Esophagus muscularis mucosa (tissue), 4 donors: ENCODE results near the gene SERINC5. TPM values are rescaled to one million over a fixed set of nuclear protein-coding genes. Genes with fewer than 3 reads are reported as not detected.

Experiments used
- DNase-seq: peaks from one replicate; pipeline ENCODE4 v3.0.0-alpha.2; 2017; ENCODE audit errors: extremely low spot score
- H3K27ac ChIP-seq, 4 donors: fragments of 200-600 bp; sonication (generic); replicated peaks in 1 of 4; 1 replicate in 3 of 4; 2 replicates in 1 of 4; pipeline ENCODE4 v1.5.1; 2016 to 2019; ENCODE audit warnings: mild to moderate bottlenecking in 1 of 4
- H3K27me3 ChIP-seq, 4 donors: fragments of 200-600 bp; sonication (generic); one replicate each; pipeline versions ENCODE4 v1.5.1 to v1.6.0; 2016 to 2019
- H3K36me3 ChIP-seq, 4 donors: fragments of 200-600 bp; sonication (generic); one replicate each; pipeline ENCODE4 v1.5.1; 2016 to 2019
- H3K4me1 ChIP-seq, 4 donors: fragments of 200-600 bp; sonication (generic); one replicate each; pipeline ENCODE4 v1.5.1; 2016 to 2019
- H3K4me3 ChIP-seq, 4 donors: fragments of 200-600 bp; sonication (generic); 1 replicate in 2 of 4; 2 replicates in 2 of 4; pipeline ENCODE4 v1.5.1; 2016 to 2019; ENCODE audit warnings: mild to moderate bottlenecking in 4 of 4, moderate library complexity in 1 of 4
- H3K9me3 ChIP-seq, 4 donors: fragments of 200-600 bp; sonication (generic); 1 replicate in 3 of 4; 2 replicates in 1 of 4; pipeline ENCODE4 v1.5.1; 2016 to 2019
- CTCF ChIP-seq, 3 experiments: fragments of 200-600 bp in 2 of 3; fragments of 450-650 bp in 1 of 3; sonication (generic) in 2 of 3; IDR thresholded peaks; one replicate each; pipeline ENCODE4 v1.5.1; 2017 to 2019; ENCODE audit warnings: antibody characterized with exemption in 3 of 3, mild to moderate bottlenecking in 2 of 3, moderate library complexity in 1 of 3
- EP300 ChIP-seq: sonication (generic); formaldehyde crosslinking; IDR thresholded peaks from one replicate; pipeline ENCODE4 v1.6.1; 2017; ENCODE audit warnings: antibody characterized with exemption
- POLR2A ChIP-seq: fragments of 450-650 bp; IDR thresholded peaks from one replicate; pipeline ENCODE4 v1.6.1; 2017; ENCODE audit warnings: antibody characterized with exemption, moderate library complexity, mild to moderate bottlenecking, low read depth
- POLR2AphosphoS5 ChIP-seq, 2 donors: sonication (generic); formaldehyde crosslinking; IDR thresholded peaks; one replicate each; pipeline ENCODE4 v1.6.1; 2017; ENCODE audit warnings: antibody characterized with exemption in 2 of 2
- WGBS: methylation state at CpG from one replicate; pipeline ENCODE4 v1.1.5; 2018; 5-methylcytosine and 5-hydroxymethylcytosine counted together
- intact Hi-C: fragments of 100-400 bp; cut with DNase I; formaldehyde crosslinking; loops from one replicate; pipeline ENCODE4 v1.15.1; 2023
- total RNA-seq, 4 donors: library from RNA; depleted of rRNA; stranded (reverse); fragments of >200 nt; gene quantifications; one replicate each; pipeline versions ENCODE4 v1.1.0 to v1.2.1, GENCODE V29; 2016

SERINC5 gene
- total RNA-seq, 4 donors from 2014 or later: 5.8 to 9.1 (median 8.3) TPM

DNA sequence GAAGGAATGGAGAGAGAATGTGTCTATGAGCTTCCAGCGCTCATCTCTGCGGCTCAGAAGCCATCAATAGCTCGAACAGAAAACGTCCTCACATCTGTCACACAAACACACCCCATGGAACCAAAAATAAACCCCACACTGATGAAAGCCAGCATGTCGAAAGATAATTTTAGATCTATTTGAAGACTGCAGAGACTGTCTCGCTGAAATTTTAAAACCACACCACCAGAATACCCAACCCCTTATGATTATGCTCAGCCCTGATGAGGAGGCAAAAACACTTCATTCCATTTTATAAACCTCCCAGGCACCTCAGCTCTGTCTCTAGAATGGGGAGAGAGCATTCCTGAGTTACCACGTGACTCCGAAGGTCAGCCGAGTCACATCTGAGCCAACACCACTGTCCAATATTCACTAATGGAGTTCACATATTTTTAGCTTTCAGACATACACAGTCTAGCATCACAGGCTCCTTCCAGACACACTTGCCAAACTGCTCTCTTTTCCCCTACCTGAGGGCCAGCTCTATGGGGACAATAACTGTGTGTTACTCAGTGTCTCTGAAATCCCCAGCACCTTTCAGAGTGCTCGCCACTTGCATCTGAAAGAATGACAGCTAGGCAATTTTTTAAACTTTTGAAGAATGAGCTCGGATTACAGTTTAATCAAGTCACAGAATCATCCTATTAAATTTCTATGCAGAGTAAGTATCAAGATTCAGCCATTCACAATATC lies 63.2 kb downstream of the SERINC5 start:
- Histone ChIP-seq H3K4me3 (peak overlapping the region in 3 of 4 donors; percentile 0 to 24 (median 11)), H3K36me3 (no peaks in the 10 kb centered on the region), H3K9me3 (no peaks in the 10 kb centered on the region), H3K27me3 (no peaks in the 10 kb centered on the region), H3K4me1 (peaks cover 47 to 57% (median 51%) of the 10 kb centered on the region in 4 donors), H3K27ac (peak overlapping the region; percentile 60 to 68 (median 64))
- intact Hi-C loops: loop anchor here (5.0 kb wide), 1 partner anchor 60 kb away; no protein-coding TSS in a partner anchor
- TF ChIP-seq CTCF (IDR thresholded peaks at IDR 0.05) (no peak), POLR2AphosphoS5 (IDR thresholded peaks at IDR 0.05) (peak in 1 of 2 donors; percentile 17)
- no peak for DNase-seq
- WGBS: 27% methylated on average over 11 of the region's 11 CpGs

- WGBS: 47% methylated on average over 4 of the region's 4 CpGs
- H3K36me3 ChIP-seq: no peaks in the 10 kb centered on the region
- peak overlapping the region; percentile 60 to 68 (median 64) for H3K27ac ChIP-seq
- intact Hi-C loops: loop anchor here (5.0 kb wide), 1 partner anchor 60 kb away; no protein-coding TSS in a partner anchor
- H3K4me3 ChIP-seq: no peak overlapping the region
- H3K9me3 ChIP-seq: no peaks in the 10 kb centered on the region
- TF ChIP-seq CTCF (IDR thresholded peaks at IDR 0.05): no peak
- TF ChIP-seq POLR2A: no peak
- no peak for TF ChIP-seq EP300
- no peak for TF ChIP-seq POLR2AphosphoS5 (IDR thresholded peaks at IDR 0.05)
- H3K27me3 ChIP-seq: no peaks in the 10 kb centered on the region
- DNase-seq: no peak
- H3K4me1 ChIP-seq: peaks cover 51 to 62% (median 54%) of the 10 kb centered on the region in 4 donors
Measured at GRCh38 chr5:80191991-80192398, 63.9 kb downstream of the SERINC5 start.

- no peaks in the 10 kb centered on the region for H3K27me3 ChIP-seq
- no peak overlapping the region for H3K4me3 ChIP-seq
- H3K4me1 ChIP-seq: peaks cover 55 to 62% (median 57%) of the 10 kb centered on the region in 4 donors
- DNase-seq: no peak
- H3K36me3 ChIP-seq: no peaks in the 10 kb centered on the region
- H3K27ac ChIP-seq: peak overlapping the region; percentile 60 to 68 (median 64)
- WGBS: 55% methylated on average over 4 of the region's 4 CpGs
- intact Hi-C loops: loop anchor here (5.0 kb wide), 1 partner anchor 61 kb away; no protein-coding TSS in a partner anchor
- no peak for TF ChIP-seq POLR2AphosphoS5 (IDR thresholded peaks at IDR 0.05)
- TF ChIP-seq POLR2A: no peak
- no peak for TF ChIP-seq EP300
- no peak for TF ChIP-seq CTCF (IDR thresholded peaks at IDR 0.05)
- no peaks in the 10 kb centered on the region for H3K9me3 ChIP-seq
Measured at GRCh38 chr5:80191397-80191796, 64.5 kb downstream of the SERINC5 start.

DNA sequence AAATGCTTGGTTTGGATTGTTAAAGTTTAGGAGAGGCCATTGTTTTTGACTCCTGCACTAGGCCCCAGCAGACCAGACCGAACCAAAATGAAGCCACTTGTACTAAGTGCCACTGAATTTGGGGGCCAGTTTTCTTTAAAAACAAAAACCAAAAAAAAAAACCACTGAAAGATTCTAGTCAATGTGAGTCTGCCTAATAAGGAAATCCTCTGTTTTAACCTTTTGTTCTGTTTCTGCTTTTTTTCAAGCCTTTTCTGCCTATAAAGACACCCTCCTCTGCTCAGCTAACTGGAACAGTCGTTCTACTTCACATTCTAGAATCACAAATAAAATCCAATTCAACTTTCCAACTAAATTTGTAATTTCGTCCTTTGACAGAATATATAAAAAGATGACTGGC lies 64.9 kb downstream of the SERINC5 start:
- H3K4me3 ChIP-seq: no peak overlapping the region
- 74% methylated on average over 3 of the region's 3 CpGs for WGBS
- TF ChIP-seq EP300 (no peak), POLR2A (no peak), CTCF (IDR thresholded peaks at IDR 0.05) (no peak), POLR2AphosphoS5 (IDR thresholded peaks at IDR 0.05) (no peak)
- intact Hi-C loops: loop anchor here (5.0 kb wide), 1 partner anchor 61 kb away; no protein-coding TSS in a partner anchor
- no peaks in the 10 kb centered on the region for H3K36me3 ChIP-seq
- DNase-seq: no peak
- peak overlapping the region in 3 of 4 donors; percentile 44 to 67 (median 60) for H3K27ac ChIP-seq
- H3K9me3 ChIP-seq: no peaks in the 10 kb centered on the region
- H3K4me1 ChIP-seq: peaks cover 52 to 59% (median 56%) of the 10 kb centered on the region in 4 donors
- H3K27me3 ChIP-seq: no peaks in the 10 kb centered on the region
